Smooth muscle cell (in vitro differentiated cells): ENCODE measurements around the gene GLRX3. TPM values are rescaled to one million over a fixed set of nuclear protein-coding genes. Genes with fewer than 3 reads are reported as not detected.

Experiments used
- DNase-seq: peaks from one replicate; lab custom pipeline; 2025; ENCODE audit not compliant: unreplicated experiment; lab: John Stamatoyannopoulos, UW
- H2AFZ ChIP-seq: fragments of 200-600 bp; sonication (generic); 2 replicates; pipeline ENCODE4 v1.6.0; 2016; ENCODE audit warnings: antibody characterized with exemption, low read depth, mild to moderate bottlenecking
- H3F3A ChIP-seq: fragments of 200-600 bp; sonication (generic); 2 replicates; pipeline ENCODE4 v1.6.0; 2017; ENCODE audit warnings: antibody characterized with exemption, low read depth
- H3K27ac ChIP-seq: fragments of 200-600 bp; sonication (generic); 2 replicates; pipeline ENCODE4 v1.5.1; 2016; ENCODE audit warnings: low read depth, mild to moderate bottlenecking
- H3K27me3 ChIP-seq: fragments of 200-600 bp; sonication (generic); 2 replicates; pipeline ENCODE4 v1.6.1; 2016; ENCODE audit warnings: low read depth, mild to moderate bottlenecking
- H3K36me3 ChIP-seq: fragments of 200-600 bp; sonication (generic); 2 replicates; pipeline ENCODE4 v1.5.1; 2016; ENCODE audit warnings: low read depth
- H3K4me1 ChIP-seq: fragments of 200-600 bp; sonication (generic); 2 replicates; pipeline ENCODE4 v1.5.1; 2016; ENCODE audit warnings: low read depth
- H3K4me2 ChIP-seq: fragments of 200-600 bp; sonication (generic); 2 replicates; pipeline ENCODE4 v1.6.0; 2016; ENCODE audit warnings: mild to moderate bottlenecking
- H3K4me3 ChIP-seq: fragments of 200-600 bp; sonication (generic); 2 replicates; pipeline ENCODE4 v1.5.1; 2016; ENCODE audit warnings: mild to moderate bottlenecking
- H3K79me2 ChIP-seq: fragments of 200-600 bp; sonication (generic); 2 replicates; pipeline ENCODE4 v1.6.0; 2016; ENCODE audit warnings: low read depth, mild to moderate bottlenecking
- H3K9ac ChIP-seq: fragments of 200-600 bp; sonication (generic); 2 replicates; pipeline ENCODE4 v1.6.0; 2016; ENCODE audit warnings: low read depth
- H3K9me3 ChIP-seq: fragments of 200-600 bp; sonication (generic); replicated peaks from 2 replicates; pipeline ENCODE4 v1.5.1; 2016; ENCODE audit warnings: low read depth
- H4K20me1 ChIP-seq: fragments of 200-600 bp; sonication (generic); 2 replicates; pipeline ENCODE4 v1.6.0; 2016; ENCODE audit warnings: low read depth
- CTCF ChIP-seq: fragments of 200-600 bp; sonication (generic); IDR thresholded peaks from 2 replicates; pipeline ENCODE4 v1.5.1; 2017; ENCODE audit warnings: borderline replicate concordance, mild to moderate bottlenecking, antibody characterized with exemption; ENCODE audit not compliant: insufficient read depth, poor library complexity, severe bottlenecking
- WGBS: methylation state at CpG from one replicate; pipeline ENCODE4 v1.1.7; 2016; ENCODE audit warnings: low lambda C conversion rate; 5-methylcytosine and 5-hydroxymethylcytosine counted together
- polyA plus RNA-seq: library from polyadenylated mRNA; unstranded; fragments of >200 nt; fragmentation: Nextera tagmentation; extraction: Ambion mirVana; gene quantifications from 2 replicates; pipeline ENCODE4 v1.2.1, GENCODE V29; 2016
- total RNA-seq: library from RNA; depleted of rRNA; stranded (reverse); fragments of >200 nt; gene quantifications from 2 replicates; pipeline ENCODE4 v1.2.3, GENCODE V29; 2014

GLRX3 gene
- total and polyA plus RNA-seq, 2 experiments from 2014 or later, result 125 to 132 TPM

GRCh38 chr10:130121486-130122079 lies 14.6 kb upstream of the GLRX3 start:
- Histone ChIP-seq H4K20me1 (no peaks in the 10 kb centered on the region), H3K79me2 (no peaks in the 10 kb centered on the region), H3K27me3 (no peaks in the 10 kb centered on the region), H3K4me1 (no peaks in the 10 kb centered on the region), H2AFZ (no peak overlapping the region), H3K36me3 (no peaks in the 10 kb centered on the region), H3K4me3 (no peak overlapping the region), H3K9ac (no peak overlapping the region), H3K27ac (no peak overlapping the region), H3F3A (no peaks in the 10 kb centered on the region), H3K9me3 (peaks cover 5% of the 10 kb centered on the region), H3K4me2 (no peak overlapping the region)
- no peak for DNase-seq
- WGBS, result 87% methylated on average over 13 of the region's 13 CpGs
- TF ChIP-seq CTCF, result no peak

GRCh38 chr10:130127364-130128061 lies 8.7 kb upstream of the GLRX3 start:
- Histone ChIP-seq H3K27me3 (no peaks in the 10 kb centered on the region), H4K20me1 (no peaks in the 10 kb centered on the region), H3K4me3 (no peak overlapping the region), H3K27ac (no peak overlapping the region), H3K4me1 (peaks cover 8% of the 10 kb centered on the region), H3K79me2 (no peaks in the 10 kb centered on the region), H2AFZ (no peak overlapping the region), H3F3A (no peaks in the 10 kb centered on the region), H3K36me3 (no peaks in the 10 kb centered on the region), H3K9me3 (no peaks in the 10 kb centered on the region), H3K4me2 (no peak overlapping the region), H3K9ac (no peak overlapping the region)
- WGBS, result 30% methylated on average over 10 of the region's 10 CpGs
- DNase-seq, result no peak
- TF ChIP-seq CTCF, result peak; percentile 75

GRCh38 chr10:130128062-130128781 lies 8.0 kb upstream of the GLRX3 start:
- H3K79me2 ChIP-seq, result no peaks in the 10 kb centered on the region
- no peaks in the 10 kb centered on the region for H3K36me3 ChIP-seq
- no peak overlapping the region for H3K4me2 ChIP-seq
- peaks cover 8% of the 10 kb centered on the region for H3K4me1 ChIP-seq
- WGBS, result 54% methylated on average over 3 of the region's 3 CpGs
- no peak overlapping the region for H3K9ac ChIP-seq
- no peak overlapping the region for H3K27ac ChIP-seq
- H3K9me3 ChIP-seq, result no peaks in the 10 kb centered on the region
- no peaks in the 10 kb centered on the region for H3K27me3 ChIP-seq
- DNase-seq, result no peak
- H4K20me1 ChIP-seq, result no peaks in the 10 kb centered on the region
- H2AFZ ChIP-seq, result no peak overlapping the region
- no peaks in the 10 kb centered on the region for H3F3A ChIP-seq
- H3K4me3 ChIP-seq, result no peak overlapping the region
- TF ChIP-seq CTCF, result no peak
